WERI-Rb-1 (cell line): Measurements from ENCODE around the gene RSF1.
"Not testable (repeated sequence)": the region's sequence is repeated elsewhere in the genome, so short reads cannot be mapped to it uniquely, and the experiment has no call there.

Experiments
- DNase-seq: peaks from one replicate; pipeline ENCODE4 v3.0.0-alpha.2; 2020
- H3K27ac ChIP-seq: fragments of 250-450 bp; sonication (Bioruptor Pico); 2 replicates; pipeline ENCODE4 v1.5.1; 2020; ENCODE audit warnings: mild to moderate bottlenecking, moderate library complexity
- H3K27me3 ChIP-seq: fragments of 250-450 bp; sonication (Bioruptor Pico); 2 replicates; pipeline ENCODE4 v1.5.1; 2021; ENCODE audit warnings: mild to moderate bottlenecking, low read depth, moderate library complexity; ENCODE audit not compliant: insufficient read depth, severe bottlenecking
- H3K36me3 ChIP-seq: fragments of 250-450 bp; sonication (Bioruptor Pico); 2 replicates; pipeline ENCODE4 v1.5.1; 2020; ENCODE audit warnings: mild to moderate bottlenecking, moderate library complexity
- H3K4me3 ChIP-seq: 2 replicates; pipeline ENCODE4 v1.5.1; 2011; ENCODE audit warnings: low read depth, mild to moderate bottlenecking, control low read depth, low read length
- H3K9me3 ChIP-seq: fragments of 250-450 bp; sonication (Bioruptor Pico); 2 replicates; pipeline ENCODE4 v1.5.1; 2021; ENCODE audit warnings: mild to moderate bottlenecking, moderate library complexity; ENCODE audit not compliant: severe bottlenecking
- CTCF ChIP-seq: IDR thresholded peaks from 2 replicates; pipeline ENCODE4 v1.5.1; 2011; ENCODE audit warnings: low read depth, mild to moderate bottlenecking, control low read depth, inconsistent platforms, low read length

The RSF1 gene

DNA sequence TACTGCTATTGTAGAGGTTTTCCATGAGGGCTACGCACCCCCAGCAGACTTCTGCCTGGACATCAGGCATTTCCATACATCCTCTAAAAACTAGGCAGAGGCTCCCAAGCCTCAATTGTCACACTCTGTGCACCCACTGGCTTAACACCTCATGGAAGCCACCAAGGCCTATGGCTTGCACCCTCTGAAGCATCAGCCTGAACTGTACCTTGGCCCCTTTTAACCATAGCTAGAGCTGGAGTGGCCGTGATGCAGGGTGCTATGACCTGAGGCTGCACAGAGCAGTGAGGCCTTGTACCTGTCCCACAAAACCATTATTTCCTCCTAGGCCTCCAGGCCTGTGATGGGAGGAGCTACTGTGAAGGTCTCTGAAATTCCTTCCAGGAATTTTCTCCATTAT lies 34.3 kb upstream of the RSF1 start:
- Histone ChIP-seq H3K27me3 (no peaks in the 10 kb centered on the region), H3K4me3 (no peak overlapping the region), H3K27ac (no peak overlapping the region), H3K36me3 (peaks cover 28% of the 10 kb centered on the region), H3K9me3 (peaks cover 6% of the 10 kb centered on the region)
- DNase-seq = no peak
- TF ChIP-seq CTCF = no peak

- DNase-seq = no peak
- Histone ChIP-seq H3K36me3 (peaks cover 23% of the 10 kb centered on the region), H3K9me3 (peaks cover 6% of the 10 kb centered on the region), H3K27ac (no peak overlapping the region), H3K4me3 (no peak overlapping the region), H3K27me3 (no peaks in the 10 kb centered on the region)
- TF ChIP-seq CTCF = no peak
Observed at GRCh38 chr11:77851503-77851902, 31.0 kb upstream of the RSF1 start.

GRCh38 chr11:77843700-77844099 lies 23.2 kb upstream of the RSF1 start:
- H3K36me3 ChIP-seq = peaks cover 12% of the 10 kb centered on the region
- H3K27ac ChIP-seq, DNase-seq, H3K9me3 ChIP-seq, H3K27me3 ChIP-seq, H3K4me3 ChIP-seq: not testable (repeated sequence)

GRCh38 chr11:77842441-77843121 lies 22.1 kb upstream of the RSF1 start:
- Histone ChIP-seq H3K27ac (no peak overlapping the region), H3K36me3 (peaks cover 12% of the 10 kb centered on the region)

GRCh38 chr11:77833302-77833701 lies 12.8 kb upstream of the RSF1 start:
- Histone ChIP-seq H3K27me3 (no peaks in the 10 kb centered on the region), H3K4me3 (no peak overlapping the region), H3K36me3 (no peaks in the 10 kb centered on the region; the same call in 1 of the 2 replicates), H3K9me3 (peaks cover 4% of the 10 kb centered on the region), H3K27ac (no peak overlapping the region)
- TF ChIP-seq CTCF = no peak
- no peak for DNase-seq

More at GRCh38 chr11:77842441-77843121, 22.1 kb upstream of the RSF1 start:
- no peak for DNase-seq
- no peaks in the 10 kb centered on the region for H3K27me3 ChIP-seq
- no peaks in the 10 kb centered on the region for H3K9me3 ChIP-seq
- no peak for TF ChIP-seq CTCF
- H3K4me3 ChIP-seq = no peak overlapping the region

- DNase-seq = no peak
- no peak for TF ChIP-seq CTCF
- Histone ChIP-seq H3K36me3 (no peaks in the 10 kb centered on the region; the same call in 1 of the 2 replicates), H3K4me3 (no peak overlapping the region), H3K27ac (no peak overlapping the region), H3K27me3 (no peaks in the 10 kb centered on the region), H3K9me3 (peaks cover 4% of the 10 kb centered on the region)
Observed at GRCh38 chr11:77828926-77829325, 8.4 kb upstream of the RSF1 start.
